ENCODE results near the gene EXOC2. TPM values are rescaled to one million over a fixed set of nuclear protein-coding genes. Genes with fewer than 3 reads are reported as not detected.

Gene EXOC2
- total RNA-seq, 1 donor from 2014 or later, result 22.6 TPM

- no peak overlapping the region for H3K4me3 Mint-ChIP-seq
- H3K4me1 Mint-ChIP-seq, result no peaks in the 10 kb centered on the region
- TF ChIP-seq CTCF (conservative IDR thresholded peaks at IDR 0.05), result no peak
- peaks cover 29% of the 10 kb centered on the region for H3K27me3 Mint-ChIP-seq (ENCODE audit: low read depth)
- no peaks in the 10 kb centered on the region for H3K9me3 Mint-ChIP-seq
- H3K27ac Mint-ChIP-seq (ENCODE audit: unreplicated experiment), result no peak overlapping the region
- no peaks in the 10 kb centered on the region for H3K36me3 Mint-ChIP-seq (ENCODE audit: low read depth)
- no peak for DNase-seq (ENCODE audit: low read depth, low spot score)
Observed at GRCh38 chr6:731924-732323, 39.0 kb upstream of the EXOC2 start.

DNA sequence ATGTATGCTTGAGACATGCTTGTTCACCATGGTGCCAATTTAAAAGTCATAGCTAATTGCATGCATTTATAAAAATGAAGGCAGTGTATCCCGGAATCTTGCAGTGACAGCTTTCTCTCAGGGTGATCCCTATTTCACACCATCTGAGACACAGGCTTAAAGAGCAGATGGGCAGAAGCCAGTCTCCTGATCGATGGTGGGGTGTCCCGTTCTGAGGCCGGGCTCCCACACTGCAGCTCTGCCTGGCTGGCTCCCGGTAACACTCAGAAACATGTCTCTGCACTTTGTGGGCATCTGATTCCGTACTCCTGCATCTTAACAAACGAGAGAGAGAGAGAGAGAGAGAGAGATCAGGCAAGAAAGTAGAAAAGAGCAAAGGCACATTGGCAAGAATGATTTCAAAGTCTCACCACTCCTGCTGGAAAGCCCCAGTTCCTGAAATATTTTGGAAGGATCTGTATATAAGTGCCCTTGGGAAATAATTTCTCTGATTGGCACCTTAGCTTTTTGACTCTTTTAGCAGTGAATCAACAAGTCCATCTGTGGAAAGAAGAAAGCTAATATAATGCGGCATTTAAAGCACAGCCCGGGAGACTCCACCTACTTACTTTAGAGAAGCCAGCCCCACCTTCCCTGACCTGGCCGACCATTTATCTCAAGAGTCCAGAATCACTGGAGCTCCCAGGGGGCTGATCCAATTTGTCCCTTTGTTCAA, 36.8 kb upstream of the EXOC2 start:
- H3K27me3 Mint-ChIP-seq (ENCODE audit: low read depth), result peaks cover 41% of the 10 kb centered on the region
- no peaks in the 10 kb centered on the region for H3K36me3 Mint-ChIP-seq (ENCODE audit: low read depth)
- H3K4me3 Mint-ChIP-seq, result no peak overlapping the region
- no peak for TF ChIP-seq CTCF (conservative IDR thresholded peaks at IDR 0.05)
- no peak for DNase-seq (ENCODE audit: low read depth, low spot score)
- no peaks in the 10 kb centered on the region for H3K4me1 Mint-ChIP-seq
- no peaks in the 10 kb centered on the region for H3K9me3 Mint-ChIP-seq
- no peak overlapping the region for H3K27ac Mint-ChIP-seq (ENCODE audit: unreplicated experiment)

DNA sequence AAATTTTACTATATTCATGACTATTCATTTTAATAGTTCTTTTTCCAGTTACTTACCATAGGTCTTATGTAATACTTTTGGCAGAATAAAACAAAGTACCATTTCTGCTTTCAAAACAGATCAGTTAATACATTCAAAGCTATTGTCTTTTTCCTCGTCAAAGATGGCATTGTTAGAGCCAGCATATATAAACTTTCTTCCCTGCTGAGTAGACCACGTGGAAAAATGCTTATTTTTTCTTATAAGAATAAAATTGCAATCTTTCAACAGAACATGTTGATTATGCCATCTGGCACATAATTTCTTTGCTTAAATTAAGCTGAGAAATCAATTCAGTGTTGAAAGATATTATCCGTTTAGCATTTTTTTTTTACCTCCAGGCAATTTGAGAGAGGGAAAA, 34.9 kb upstream of the EXOC2 start:
- Mint-ChIP-seq H3K4me1 (no peaks in the 10 kb centered on the region), H3K9me3 (no peaks in the 10 kb centered on the region), H3K4me3 (no peak overlapping the region), H3K36me3 (ENCODE audit: low read depth) (no peaks in the 10 kb centered on the region), H3K27ac (ENCODE audit: unreplicated experiment) (no peak overlapping the region), H3K27me3 (ENCODE audit: low read depth) (peaks cover 45% of the 10 kb centered on the region)
- no peak for TF ChIP-seq CTCF (conservative IDR thresholded peaks at IDR 0.05)
- DNase-seq (ENCODE audit: low read depth, low spot score), result no peak

GRCh38 chr6:723540-723939, 30.6 kb upstream of the EXOC2 start:
- no peak for DNase-seq (ENCODE audit: low read depth, low spot score)
- Mint-ChIP-seq H3K36me3 (ENCODE audit: low read depth) (no peaks in the 10 kb centered on the region), H3K4me1 (no peaks in the 10 kb centered on the region), H3K27me3 (ENCODE audit: low read depth) (peaks cover 41% of the 10 kb centered on the region), H3K27ac (ENCODE audit: unreplicated experiment) (no peak overlapping the region), H3K9me3 (no peaks in the 10 kb centered on the region), H3K4me3 (no peak overlapping the region)
- TF ChIP-seq CTCF (conservative IDR thresholded peaks at IDR 0.05), result peak; percentile 37

- Mint-ChIP-seq H3K4me1 (no peaks in the 10 kb centered on the region), H3K4me3 (no peak overlapping the region), H3K9me3 (no peaks in the 10 kb centered on the region), H3K27ac (ENCODE audit: unreplicated experiment) (no peak overlapping the region), H3K36me3 (ENCODE audit: low read depth) (no peaks in the 10 kb centered on the region), H3K27me3 (ENCODE audit: low read depth) (peaks cover 37% of the 10 kb centered on the region)
- DNase-seq (ENCODE audit: low read depth, low spot score), result no peak
- no peak for TF ChIP-seq CTCF (conservative IDR thresholded peaks at IDR 0.05)
Observed at GRCh38 chr6:722608-723007, 29.7 kb upstream of the EXOC2 start.

All from neural crest cell (in vitro differentiated cells).